MV-4-11 (cell line): ENCODE results near the gene CECR2.
A peak's percentile ranks its signal among the peaks of the same experiment; 100 is the strongest.

Experiments
- DNase-seq: peaks from one replicate; lab custom pipeline; 2025; lab: John Stamatoyannopoulos, UW

The CECR2 gene

GRCh38 chr22:17570851-17571631 lies 201.8 kb downstream of the CECR2 start:
- DNase-seq = peak; percentile 60

DNA sequence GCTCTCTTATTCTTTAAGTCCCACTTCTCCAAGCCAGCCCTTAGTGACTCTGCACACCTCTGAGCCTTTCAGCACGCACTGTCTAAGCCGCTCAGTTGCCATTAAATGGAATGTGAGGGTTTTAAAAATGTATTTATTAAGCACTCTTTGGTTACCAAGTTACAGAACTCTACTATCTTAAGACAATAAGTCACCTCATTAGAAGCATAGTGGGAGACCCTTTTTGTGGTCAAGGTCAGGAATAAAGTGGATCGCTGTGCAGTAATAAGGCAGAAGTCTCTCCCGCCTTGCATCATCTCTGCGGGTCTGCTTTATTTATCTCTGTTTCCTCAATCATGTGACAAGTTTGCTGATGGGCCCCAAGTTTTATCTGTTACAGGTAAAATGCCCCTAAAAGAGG lies 205.9 kb downstream of the CECR2 start:
- no peak for DNase-seq

- no peak for DNase-seq
These were observed 206.4 kb downstream of the CECR2 start for GRCh38 chr22:17575681-17576080.

- no peak for DNase-seq
These were observed 207.2 kb downstream of the CECR2 start for GRCh38 chr22:17576470-17576869.

DNA sequence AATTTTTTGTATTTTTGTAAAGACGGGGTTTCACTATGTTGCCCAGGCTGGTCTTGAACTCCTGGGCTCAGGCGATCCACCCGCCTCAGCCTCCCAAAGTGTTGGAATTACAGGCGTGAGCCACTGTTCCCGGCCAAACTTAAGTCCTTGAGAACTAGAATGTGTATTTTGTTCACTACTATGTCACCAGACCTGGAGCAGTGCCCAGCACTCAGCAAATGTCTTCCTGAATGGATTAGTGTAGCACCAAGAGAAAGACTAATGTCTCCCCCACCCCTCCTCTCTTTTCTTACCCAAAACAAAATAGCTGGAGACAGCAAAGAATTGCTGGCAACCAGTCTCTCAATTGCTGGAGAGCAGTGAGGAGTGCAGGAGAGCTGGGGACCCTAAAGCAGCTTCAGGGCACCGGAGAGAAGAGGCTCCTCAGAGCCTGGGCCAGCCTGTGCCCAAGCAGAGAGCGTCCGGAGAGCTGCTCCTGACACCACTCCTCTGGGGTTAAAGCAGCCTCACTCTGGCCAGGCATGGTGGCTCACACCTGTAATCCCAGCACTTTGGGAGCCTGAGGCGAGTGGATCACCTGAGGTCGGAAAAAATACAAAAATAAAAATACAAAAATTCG lies 209.0 kb downstream of the CECR2 start:
- peak; percentile 13 for DNase-seq

DNA sequence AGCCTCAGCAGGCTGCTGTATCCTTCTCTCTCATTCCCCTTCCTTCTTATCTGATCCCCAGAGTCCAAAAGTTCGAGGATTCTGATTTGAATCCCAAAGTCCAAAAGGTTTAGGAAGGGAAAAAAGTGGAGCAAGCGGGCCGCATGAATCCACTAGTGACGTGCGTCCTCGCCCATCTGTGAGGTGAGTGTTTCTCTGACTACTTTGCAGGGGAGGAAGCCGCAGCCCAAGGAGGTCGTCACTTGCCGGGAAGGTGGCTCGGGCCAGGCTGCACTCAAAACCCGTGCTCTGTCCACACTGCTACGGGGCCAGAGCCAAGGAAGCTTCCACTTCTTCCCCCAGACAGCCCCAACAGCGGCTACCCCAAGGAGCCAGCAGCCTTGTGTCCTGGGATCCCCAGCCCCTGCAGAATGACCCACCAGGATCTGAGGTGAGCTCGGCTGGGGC lies 210.3 kb downstream of the CECR2 start:
- DNase-seq = no peak

- DNase-seq = no peak
These were observed 211.3 kb downstream of the CECR2 start for GRCh38 chr22:17580441-17581031.

GRCh38 chr22:17581056-17581455 lies 211.8 kb downstream of the CECR2 start:
- DNase-seq = no peak

DNA sequence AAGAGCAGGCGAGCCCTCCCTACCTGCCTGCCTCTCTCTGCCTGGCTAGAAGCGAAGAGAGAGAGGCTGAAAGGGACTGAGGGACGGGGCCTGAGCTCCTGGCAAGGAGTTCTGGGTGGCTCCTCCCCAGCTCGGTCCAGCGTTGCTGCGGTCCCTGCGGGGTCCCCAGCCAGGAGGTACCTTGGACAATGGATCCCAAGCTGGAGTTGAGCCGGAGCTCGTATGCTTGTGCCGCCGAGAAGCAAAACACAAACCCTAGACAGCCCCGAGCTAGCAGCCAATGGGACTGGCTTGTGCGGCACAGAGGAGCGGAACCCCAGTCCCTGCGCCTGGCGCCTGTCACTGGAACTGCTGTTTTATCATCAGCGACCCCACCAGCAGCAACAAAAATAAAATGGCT lies 212.4 kb downstream of the CECR2 start:
- no peak for DNase-seq

DNA sequence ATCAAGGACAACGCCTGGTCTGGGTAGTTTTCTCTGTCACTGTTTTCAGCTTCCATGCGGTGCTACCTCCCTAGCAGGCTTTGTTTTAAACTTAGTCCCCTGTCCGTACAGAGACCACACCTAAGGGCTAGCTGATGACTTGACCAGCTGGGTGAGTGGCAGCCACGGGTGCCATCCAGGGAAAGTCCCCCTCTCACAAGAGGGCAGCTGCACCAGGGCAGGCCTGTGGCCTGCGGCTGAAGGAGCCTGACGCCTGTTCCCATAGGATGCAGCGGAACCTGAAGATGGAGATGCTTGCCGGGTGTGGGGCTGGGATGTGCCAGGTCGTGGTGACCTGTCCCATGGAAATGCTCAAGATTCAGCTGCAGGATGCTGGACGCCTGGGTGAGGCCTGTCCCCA lies 213.9 kb downstream of the CECR2 start:
- no peak for DNase-seq

GRCh38 chr22:17586831-17587440 lies 217.7 kb downstream of the CECR2 start:
- no peak for DNase-seq

- no peak for DNase-seq
These were observed 218.4 kb downstream of the CECR2 start for GRCh38 chr22:17587629-17588028.

DNA sequence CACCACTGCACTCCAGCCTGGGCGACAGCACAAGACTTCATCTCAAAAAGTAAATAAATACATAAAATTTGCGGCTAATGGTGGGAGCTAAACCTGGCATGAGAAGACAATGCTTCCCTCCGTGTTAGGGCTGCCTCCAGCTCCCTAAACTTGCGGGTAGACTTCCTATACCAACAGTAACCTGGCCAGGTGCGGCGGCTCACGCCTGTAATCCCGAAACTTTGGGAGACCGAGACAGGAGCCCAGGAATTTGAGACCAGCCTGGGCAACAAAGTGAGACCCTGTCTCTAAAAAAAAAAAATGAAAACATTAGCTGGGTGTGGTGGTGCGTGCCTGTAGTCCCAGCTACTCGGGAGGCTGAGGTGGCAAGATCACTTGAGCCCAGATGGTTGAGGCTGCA lies 219.3 kb downstream of the CECR2 start:
- DNase-seq = no peak

DNA sequence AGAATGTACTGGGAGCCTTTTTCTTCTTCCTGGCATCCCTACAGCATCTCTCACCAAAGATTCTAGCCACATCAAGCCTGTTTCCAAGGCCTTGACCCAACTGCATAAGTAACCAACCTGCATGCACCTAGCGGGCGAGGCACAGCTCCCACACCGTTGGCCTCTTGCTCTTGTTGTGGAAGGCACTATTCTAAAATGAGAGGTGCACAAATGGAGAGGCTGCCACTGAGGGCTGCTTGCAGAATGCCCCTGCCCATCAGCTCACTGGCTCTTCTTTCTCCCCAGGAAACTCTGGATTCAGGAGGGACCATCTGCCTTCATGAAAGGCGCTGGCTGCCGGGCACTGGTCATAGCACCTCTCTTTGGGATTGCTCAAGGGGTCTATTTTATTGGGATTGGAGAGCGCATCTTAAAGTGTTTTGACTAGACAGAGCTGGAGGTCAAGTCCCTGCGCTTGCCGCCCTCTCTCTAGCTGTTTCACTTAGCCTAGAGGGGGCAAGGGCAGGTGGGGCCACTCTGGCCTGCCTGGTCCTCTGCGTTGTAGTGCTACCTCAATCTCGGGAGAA lies 220.6 kb downstream of the CECR2 start:
- no peak for DNase-seq

- DNase-seq = no peak
These were observed 221.3 kb downstream of the CECR2 start for GRCh38 chr22:17590586-17590985.

GRCh38 chr22:17592201-17592600 lies 222.9 kb downstream of the CECR2 start:
- DNase-seq = no peak

- no peak for DNase-seq
These were observed 227.0 kb downstream of the CECR2 start for GRCh38 chr22:17596226-17596625.

GRCh38 chr22:17597217-17597616 lies 228.0 kb downstream of the CECR2 start:
- no peak for DNase-seq

- no peak for DNase-seq
These were observed 229.1 kb downstream of the CECR2 start for GRCh38 chr22:17598318-17598717.

DNA sequence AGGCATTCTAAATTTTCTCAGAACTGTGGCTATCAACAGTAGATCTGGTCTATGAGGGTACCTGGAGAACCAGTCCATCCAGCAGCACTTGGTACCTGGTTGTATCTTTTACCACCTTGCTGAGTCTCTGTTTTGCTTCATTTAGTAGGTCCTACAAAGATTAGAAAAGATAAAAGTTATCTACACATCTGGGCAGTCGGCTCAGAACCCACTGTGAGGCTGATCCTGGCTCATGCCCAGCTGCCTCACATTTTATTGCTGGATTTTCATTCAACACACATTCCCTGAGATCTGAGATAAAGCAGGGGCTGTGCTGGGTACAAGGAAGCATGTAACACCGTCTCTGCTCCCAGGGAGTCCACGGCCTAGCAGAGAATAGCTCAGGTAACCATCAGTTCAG lies 231.8 kb downstream of the CECR2 start:
- DNase-seq = no peak

DNA sequence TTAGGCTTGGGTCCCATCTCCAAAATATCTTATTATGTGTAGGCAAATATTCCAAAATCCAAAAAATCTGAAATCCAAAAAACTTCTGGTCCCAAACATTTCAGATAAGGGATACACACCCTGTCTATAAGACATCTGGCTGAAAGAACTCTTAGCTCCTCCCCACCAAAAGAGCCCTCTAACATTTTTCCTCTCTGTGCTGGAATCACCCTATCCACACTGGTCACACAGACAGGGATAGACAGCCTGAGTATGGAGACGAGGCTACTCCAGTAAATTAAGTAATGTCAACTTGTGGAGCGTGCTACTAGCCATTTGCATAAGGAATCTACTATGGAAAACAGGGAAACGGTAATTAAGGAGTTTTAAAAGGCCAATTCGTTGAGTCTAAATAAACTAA lies 234.4 kb downstream of the CECR2 start:
- DNase-seq = no peak

DNA sequence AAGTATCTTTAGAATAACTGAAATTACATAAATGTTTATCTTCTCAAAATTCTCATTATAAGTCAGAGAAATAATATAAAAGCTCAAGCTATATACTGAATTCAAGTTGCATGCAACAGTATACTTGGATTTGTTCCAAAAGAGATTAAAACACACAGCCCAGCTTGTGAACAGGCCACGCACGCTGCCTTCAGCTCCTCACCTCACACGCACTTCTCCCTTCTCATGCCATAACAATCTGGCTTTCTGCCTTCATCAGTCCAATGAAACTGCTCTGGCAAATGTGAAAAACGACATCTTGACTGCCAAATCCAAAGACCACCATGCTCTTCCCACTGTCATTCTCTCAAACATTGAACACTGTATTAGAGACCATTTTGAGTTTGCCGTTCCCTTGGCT lies 237.2 kb downstream of the CECR2 start:
- no peak for DNase-seq
